Activated CD4-positive, alpha-beta T cell treated with anti-CD3 and anti-CD28 coated beads, Interleukin-2, amount 50 U/mL, for 48 hours (primary cell): ENCODE data around the gene GSK3A.
A peak's percentile ranks its signal among the peaks of the same experiment; 100 is the strongest.

Experiments
- DNase-seq, 2 experiments: peaks; one replicate each; pipeline ENCODE4 v3.0.0-alpha.2; 2020

Gene GSK3A

GRCh38 chr19:42224940-42225717 is 17.3 kb downstream of the GSK3A start:
- no peak for DNase-seq

- DNase-seq: no peak
Measured at GRCh38 chr19:42220751-42221097, 21.7 kb downstream of the GSK3A start.

- DNase-seq: peak; percentile 96 to 97
Measured at GRCh38 chr19:42219812-42220750, 22.3 kb downstream of the GSK3A start, which contains the start of gene ZNF526. TSS of gene ZNF526 (plus strand) at chr19:42220312. CDS start at chr19:42224404, 4,092 bp downstream.

GRCh38 chr19:42217520-42218437 is 24.6 kb downstream of the GSK3A start, which contains the start of gene DEDD2:
TSS of gene DEDD2 (minus strand) at chr19:42217677. CDS start at chr19:42217007, 670 bp downstream.
- DNase-seq: peak; percentile 99

GRCh38 chr19:42216653-42217519 is 25.5 kb downstream of the GSK3A start:
- peak; percentile 23 to 42 for DNase-seq

GRCh38 chr19:42214810-42215485 is 27.5 kb downstream of the GSK3A start:
- no peak for DNase-seq

- DNase-seq: no peak
Measured at GRCh38 chr19:42212886-42213285, 29.5 kb downstream of the GSK3A start.

GRCh38 chr19:42208612-42209011 is 33.8 kb downstream of the GSK3A start:
- no peak for DNase-seq

- DNase-seq: no peak
Measured at GRCh38 chr19:42207767-42208271, 34.6 kb downstream of the GSK3A start.

- no peak for DNase-seq
Measured at GRCh38 chr19:42206871-42207755, 35.3 kb downstream of the GSK3A start.

- no peak for DNase-seq
Measured at GRCh38 chr19:42204664-42205063, 37.7 kb downstream of the GSK3A start.

GRCh38 chr19:42203700-42204099 is 38.7 kb downstream of the GSK3A start:
- DNase-seq: no peak

- DNase-seq: no peak
Measured at GRCh38 chr19:42202290-42202880, 40.0 kb downstream of the GSK3A start.

GRCh38 chr19:42201489-42202289 is 40.7 kb downstream of the GSK3A start:
- DNase-seq: peak; percentile 49 to 57

- no peak for DNase-seq
Measured at GRCh38 chr19:42200116-42200715, 42.2 kb downstream of the GSK3A start.

GRCh38 chr19:42199440-42200115 is 42.8 kb downstream of the GSK3A start:
- DNase-seq: peak; percentile 72 to 80
